ENCODE data around the gene OR2H1.

The OR2H1 gene

DNA sequence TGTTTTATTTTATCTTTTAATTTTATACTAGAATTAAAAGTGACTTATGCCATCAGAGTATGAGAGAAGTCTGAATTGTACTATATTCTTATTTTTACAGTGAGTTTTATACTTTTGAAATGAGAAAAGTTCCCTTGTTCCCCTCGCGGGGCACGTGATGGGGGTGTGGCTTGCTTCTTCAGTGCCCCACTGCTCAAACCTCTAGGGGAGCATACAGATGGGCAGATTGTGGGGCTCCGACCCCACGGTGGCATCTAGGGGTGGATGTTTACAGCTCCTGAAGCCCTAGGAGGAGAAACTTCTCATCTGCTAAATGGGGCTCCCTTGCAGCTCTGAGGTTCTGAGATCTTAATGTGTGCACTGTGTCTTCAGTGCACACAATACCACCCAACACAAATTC, 42.7 kb downstream of the OR2H1 start:
- TF ChIP-seq, protein P1, sequence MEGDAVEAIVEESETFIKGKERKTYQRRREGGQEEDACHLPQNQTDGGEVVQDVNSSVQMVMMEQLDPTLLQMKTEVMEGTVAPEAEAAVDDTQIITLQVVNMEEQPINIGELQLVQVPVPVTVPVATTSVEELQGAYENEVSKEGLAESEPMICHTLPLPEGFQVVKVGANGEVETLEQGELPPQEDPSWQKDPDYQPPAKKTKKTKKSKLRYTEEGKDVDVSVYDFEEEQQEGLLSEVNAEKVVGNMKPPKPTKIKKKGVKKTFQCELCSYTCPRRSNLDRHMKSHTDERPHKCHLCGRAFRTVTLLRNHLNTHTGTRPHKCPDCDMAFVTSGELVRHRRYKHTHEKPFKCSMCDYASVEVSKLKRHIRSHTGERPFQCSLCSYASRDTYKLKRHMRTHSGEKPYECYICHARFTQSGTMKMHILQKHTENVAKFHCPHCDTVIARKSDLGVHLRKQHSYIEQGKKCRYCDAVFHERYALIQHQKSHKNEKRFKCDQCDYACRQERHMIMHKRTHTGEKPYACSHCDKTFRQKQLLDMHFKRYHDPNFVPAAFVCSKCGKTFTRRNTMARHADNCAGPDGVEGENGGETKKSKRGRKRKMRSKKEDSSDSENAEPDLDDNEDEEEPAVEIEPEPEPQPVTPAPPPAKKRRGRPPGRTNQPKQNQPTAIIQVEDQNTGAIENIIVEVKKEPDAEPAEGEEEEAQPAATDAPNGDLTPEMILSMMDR (IDR thresholded peaks at IDR 0.05; ENCODE audit: extremely low read depth, missing control alignments) = no peak
- no peak for DNase-seq (ENCODE audit: low spot score)

DNA sequence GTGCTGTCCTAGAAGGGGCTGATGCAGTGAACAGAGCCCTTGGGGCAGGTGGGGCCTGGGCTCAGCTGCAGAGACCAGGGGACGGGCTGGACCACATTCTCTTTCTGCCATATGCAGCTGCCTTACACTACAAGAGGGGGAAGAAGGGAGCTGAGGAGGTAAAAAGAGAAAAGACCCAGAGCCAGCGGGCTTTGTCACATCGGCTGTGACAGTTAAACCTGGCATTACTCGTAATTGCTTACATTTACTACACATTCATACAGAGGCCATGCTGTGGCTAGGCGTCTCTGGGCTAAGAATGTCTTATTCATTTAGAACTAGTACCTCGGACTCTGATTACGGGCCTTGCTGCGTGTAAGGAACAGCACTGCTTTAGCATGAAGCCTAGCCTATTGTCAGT, 43.6 kb downstream of the OR2H1 start:
- DNase-seq (ENCODE audit: low spot score) = no peak
- TF ChIP-seq, protein P1 (IDR thresholded peaks at IDR 0.05; ENCODE audit: extremely low read depth, missing control alignments) = no peak

DNA sequence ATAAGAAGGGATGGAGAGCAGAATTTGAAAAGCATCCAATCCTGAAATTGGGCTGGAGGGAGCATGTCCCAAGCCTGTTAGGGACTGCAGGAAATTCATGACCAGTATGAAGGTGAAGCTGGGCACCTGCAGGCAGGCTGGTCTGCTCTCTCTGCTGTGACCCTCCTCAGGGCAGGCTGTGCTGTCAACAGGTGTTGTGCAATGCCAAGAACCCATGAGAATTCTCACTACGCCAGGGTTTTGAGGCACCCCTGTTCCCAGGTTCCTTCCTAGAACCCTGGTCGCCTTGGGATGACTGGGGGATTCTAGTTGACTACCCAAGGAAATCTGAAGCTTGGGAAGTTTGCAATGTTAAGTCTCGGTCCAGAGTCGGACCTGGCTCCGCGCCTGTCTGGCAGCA, 44.2 kb downstream of the OR2H1 start:
- DNase-seq (ENCODE audit: low spot score) = no peak
- TF ChIP-seq, protein P1 (IDR thresholded peaks at IDR 0.05; ENCODE audit: extremely low read depth, missing control alignments) = no peak

DNA sequence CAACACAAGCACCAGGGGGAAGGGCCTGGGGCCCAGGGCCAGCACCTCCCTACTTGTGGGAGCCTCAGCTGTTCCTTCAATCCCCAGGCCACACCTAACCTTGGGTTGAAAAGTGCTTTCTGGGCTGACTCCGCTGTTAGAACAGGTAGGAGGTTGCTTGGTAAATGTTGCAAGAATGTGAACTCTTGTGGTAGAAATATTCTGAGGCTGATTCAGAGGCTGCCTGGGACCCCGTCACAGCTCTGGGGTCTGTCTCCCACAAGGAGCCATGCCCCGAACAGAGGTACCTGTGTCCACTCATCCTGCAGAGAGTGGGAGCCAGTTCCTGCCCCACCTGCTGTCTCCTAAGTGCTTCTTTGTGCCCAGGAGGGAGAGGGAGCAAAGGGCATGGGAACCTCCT, 45.2 kb downstream of the OR2H1 start:
- DNase-seq (ENCODE audit: low spot score) = no peak
- TF ChIP-seq, protein P1 (IDR thresholded peaks at IDR 0.05; ENCODE audit: extremely low read depth, missing control alignments) = no peak

DNA sequence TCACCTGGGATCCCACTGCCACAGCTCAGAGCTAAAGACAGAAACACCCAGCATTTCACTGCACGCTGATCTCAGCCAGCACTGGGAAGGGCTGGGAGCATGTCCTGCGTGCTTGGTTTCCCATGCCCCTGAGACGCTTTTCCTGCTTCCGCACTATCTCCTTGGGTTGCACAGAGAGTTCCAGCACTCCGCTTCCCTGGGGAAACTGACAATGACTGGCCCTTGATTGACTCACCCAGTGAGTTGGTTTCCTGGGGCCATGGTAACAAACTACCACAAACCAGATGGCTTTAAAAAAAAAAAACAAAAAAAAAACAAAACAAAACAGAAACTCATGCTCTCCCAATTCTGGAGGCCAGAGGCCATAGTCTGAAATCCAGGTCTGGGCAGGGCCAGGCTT, 45.6 kb downstream of the OR2H1 start:
- TF ChIP-seq, protein P1 (IDR thresholded peaks at IDR 0.05; ENCODE audit: extremely low read depth, missing control alignments) = no peak
- no peak for DNase-seq (ENCODE audit: low spot score)

DNA sequence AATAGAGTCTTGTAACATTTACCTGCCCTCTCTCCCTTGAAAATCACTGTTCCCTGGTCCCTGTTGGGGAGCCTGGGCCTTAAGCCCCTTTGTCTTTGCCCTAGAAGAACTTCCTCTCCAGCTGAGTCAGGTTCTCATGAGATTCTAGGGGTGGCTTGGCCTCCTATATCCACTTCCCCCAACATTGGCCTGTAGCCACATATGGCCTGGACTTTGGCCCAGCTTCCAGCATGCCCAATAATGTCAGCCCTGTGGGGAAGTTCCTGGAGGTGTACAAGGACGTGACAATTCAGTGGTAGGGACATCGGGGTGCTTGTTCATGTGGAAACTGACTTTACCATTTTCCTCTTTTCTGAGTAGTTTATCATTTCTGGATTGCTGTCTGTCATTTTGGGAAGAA, 48.0 kb downstream of the OR2H1 start:
- DNase-seq (ENCODE audit: low spot score) = no peak
- TF ChIP-seq, protein P1 (IDR thresholded peaks at IDR 0.05; ENCODE audit: extremely low read depth, missing control alignments) = no peak

DNA sequence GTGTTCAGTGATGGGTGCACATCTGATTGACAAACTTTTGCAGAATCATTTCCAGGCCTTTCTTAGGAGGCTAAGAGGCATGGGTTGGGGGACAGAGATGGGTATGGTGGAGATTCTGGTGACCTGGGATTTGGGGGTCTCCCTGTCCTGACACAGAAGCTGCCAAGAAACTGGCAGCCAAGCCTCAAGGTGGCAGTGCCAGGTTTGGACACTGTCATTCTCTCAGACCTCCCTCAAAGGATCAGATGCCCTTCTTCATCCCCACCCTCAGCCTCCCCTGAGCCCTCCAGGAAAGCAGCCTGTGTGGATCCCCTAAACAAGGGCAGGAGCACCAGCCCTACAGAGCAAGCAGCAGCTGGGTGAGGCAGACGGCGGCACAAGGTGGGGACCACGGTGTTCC, 48.9 kb downstream of the OR2H1 start:
- DNase-seq (ENCODE audit: low spot score) = no peak
- TF ChIP-seq, protein P1 (IDR thresholded peaks at IDR 0.05; ENCODE audit: extremely low read depth, missing control alignments) = no peak

Data from GM20000 (cell line).